Measurements from ENCODE around the gene CDT1.

CDT1 gene

GRCh38 chr16:88798772-88799455 lies 4.7 kb upstream of the CDT1 start:
- H3K27ac ChIP-seq: no peak overlapping the region

GRCh38 chr16:88799569-88800276 lies 3.9 kb upstream of the CDT1 start:
- H3K4me3 ChIP-seq: no peak overlapping the region
- no peak overlapping the region for H3K27ac ChIP-seq

More at GRCh38 chr16:88798772-88799455, 4.7 kb upstream of the CDT1 start:
- no peak overlapping the region for H3K4me3 ChIP-seq

GRCh38 chr16:88800277-88800592 lies 3.4 kb upstream of the CDT1 start:
- H3K4me3 ChIP-seq: no peak overlapping the region

GRCh38 chr16:88804173-88804551 lies 573 bp downstream of the CDT1 start:
- peak overlapping the region in 5 of 21 experiments; percentile 16 to 88 (median 76) for H3K27ac ChIP-seq
- H3K4me3 ChIP-seq: peak overlapping the region; percentile 59 to 68 (median 62)

More at GRCh38 chr16:88800277-88800592, 3.4 kb upstream of the CDT1 start:
- no peak overlapping the region for H3K27ac ChIP-seq

GRCh38 chr16:88804552-88805339 lies 1.2 kb downstream of the CDT1 start:
- peak overlapping the region in 3 of 21 experiments; percentile 16 to 88 (median 50) for H3K27ac ChIP-seq
- H3K4me3 ChIP-seq: peak overlapping the region; percentile 59 to 68 (median 62)

- peak overlapping the region in 3 of 7 experiments; percentile 60 to 68 (median 62) for H3K4me3 ChIP-seq
These were observed 1.7 kb downstream of the CDT1 start for GRCh38 chr16:88805340-88805715.

GRCh38 chr16:88805887-88806393 lies 2.4 kb downstream of the CDT1 start:
- Histone ChIP-seq H3K27ac (no peak overlapping the region), H3K4me3 (no peak overlapping the region)

More at GRCh38 chr16:88805340-88805715, 1.7 kb downstream of the CDT1 start:
- no peak overlapping the region for H3K27ac ChIP-seq

GRCh38 chr16:88806491-88807111 lies 3.0 kb downstream of the CDT1 start:
- H3K4me3 ChIP-seq: no peak overlapping the region
- no peak overlapping the region for H3K27ac ChIP-seq

GRCh38 chr16:88807142-88807625 lies 3.6 kb downstream of the CDT1 start:
- no peak overlapping the region for H3K4me3 ChIP-seq
- H3K27ac ChIP-seq: no peak overlapping the region

GRCh38 chr16:88807626-88808453 lies 4.3 kb downstream of the CDT1 start:
- H3K4me3 ChIP-seq: no peak overlapping the region
- no peak overlapping the region for H3K27ac ChIP-seq

- Histone ChIP-seq H3K27ac (peak overlapping the region in 1 of 21 experiments; percentile 89), H3K4me3 (no peak overlapping the region)
These were observed 5.6 kb downstream of the CDT1 start for GRCh38 chr16:88809068-88809675.

GRCh38 chr16:88809676-88810165 lies 6.1 kb downstream of the CDT1 start:
- no peak overlapping the region for H3K4me3 ChIP-seq
- peak overlapping the region in 6 of 21 experiments; percentile 89 to 99 (median 95) for H3K27ac ChIP-seq

- peak overlapping the region; percentile 41 to 89 (median 77) for H3K4me3 ChIP-seq
- peak overlapping the region in 19 of 21 experiments; percentile 87 to 99 (median 96) for H3K27ac ChIP-seq
These were observed 6.8 kb downstream of the CDT1 start for GRCh38 chr16:88810166-88810911.

- peak overlapping the region; percentile 83 to 99 (median 95) for H3K27ac ChIP-seq
- peak overlapping the region; percentile 41 to 89 (median 77) for H3K4me3 ChIP-seq
These were observed 7.6 kb downstream of the CDT1 start for GRCh38 chr16:88810912-88811768.

GRCh38 chr16:88811769-88812512 lies 8.4 kb downstream of the CDT1 start, which contains the start of gene APRT:
Gene APRT (minus strand): TSS chr16:88811928. CDS start chr16:88811899, 29 bp downstream.
- Histone ChIP-seq H3K27ac (peak within 1 kb of the TSS; percentile 83 to 99 (median 95)), H3K4me3 (peak within 1 kb of the TSS; percentile 41 to 89 (median 77))

Measured in skin epidermis (tissue), 12 donors.